Measurements from ENCODE around the gene STX8.

DNA sequence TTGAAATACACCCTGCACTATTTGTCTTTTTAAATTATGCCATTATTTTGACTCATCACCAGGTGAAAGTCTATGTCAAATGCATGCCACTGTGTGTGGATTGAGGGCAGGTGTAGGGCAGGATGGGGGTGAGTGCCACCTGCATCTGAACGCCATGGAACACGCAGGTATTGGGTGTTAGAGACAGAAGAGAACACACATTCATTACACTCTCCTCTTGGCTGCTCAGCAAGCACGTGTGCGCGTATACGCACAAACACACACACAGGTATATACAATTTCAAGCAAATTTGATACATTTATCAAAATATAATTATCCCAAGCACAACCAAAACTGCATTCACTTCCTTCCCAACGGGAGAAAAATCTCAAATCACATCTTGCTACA lies 285.4 kb downstream of the STX8 start:
- TF ChIP-seq, protein P1, sequence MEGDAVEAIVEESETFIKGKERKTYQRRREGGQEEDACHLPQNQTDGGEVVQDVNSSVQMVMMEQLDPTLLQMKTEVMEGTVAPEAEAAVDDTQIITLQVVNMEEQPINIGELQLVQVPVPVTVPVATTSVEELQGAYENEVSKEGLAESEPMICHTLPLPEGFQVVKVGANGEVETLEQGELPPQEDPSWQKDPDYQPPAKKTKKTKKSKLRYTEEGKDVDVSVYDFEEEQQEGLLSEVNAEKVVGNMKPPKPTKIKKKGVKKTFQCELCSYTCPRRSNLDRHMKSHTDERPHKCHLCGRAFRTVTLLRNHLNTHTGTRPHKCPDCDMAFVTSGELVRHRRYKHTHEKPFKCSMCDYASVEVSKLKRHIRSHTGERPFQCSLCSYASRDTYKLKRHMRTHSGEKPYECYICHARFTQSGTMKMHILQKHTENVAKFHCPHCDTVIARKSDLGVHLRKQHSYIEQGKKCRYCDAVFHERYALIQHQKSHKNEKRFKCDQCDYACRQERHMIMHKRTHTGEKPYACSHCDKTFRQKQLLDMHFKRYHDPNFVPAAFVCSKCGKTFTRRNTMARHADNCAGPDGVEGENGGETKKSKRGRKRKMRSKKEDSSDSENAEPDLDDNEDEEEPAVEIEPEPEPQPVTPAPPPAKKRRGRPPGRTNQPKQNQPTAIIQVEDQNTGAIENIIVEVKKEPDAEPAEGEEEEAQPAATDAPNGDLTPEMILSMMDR (IDR thresholded peaks at IDR 0.05; ENCODE audit: insufficient read depth, low read depth, low read length) = no peak
- TF ChIP-seq EZH2 (IDR thresholded peaks at IDR 0.05; ENCODE audit: insufficient read depth, low read length) = no peak

All from astrocyte (in vitro differentiated cells and primary cell).